GM12878 (cell line): ENCODE measurements around the gene TMEM255B. TPM values are rescaled to one million over a fixed set of nuclear protein-coding genes. Genes with fewer than 3 reads are reported as not detected.

ENCODE experiments used
- ATAC-seq: fragments of 200-7000 bp; cut with Tn5 transposase; 3 replicates; pipeline ENCODE4 v1.9.1; 2020; ENCODE audit warnings: mild to moderate bottlenecking, moderate library complexity
- BruUV-seq: library from RNA; stranded (reverse); fragments of 400-500 nt; replicated peaks from 2 replicates; lab custom pipeline; 2021; lab: Mats Ljungman, UMichigan
- CTCF ChIA-PET: fragments of 300-600 bp; sonication (Branson Sonifier 250); formaldehyde crosslinking; extraction: SDS; loops from one replicate; lab custom pipeline; 2021; ENCODE audit warnings: inconsistent platforms; lab: Yijun Ruan, JAX
- POLR2A ChIA-PET: fragments of 350-600 bp; formaldehyde crosslinking; extraction: SDS; loops from one replicate; lab custom pipeline; 2021; ENCODE audit warnings: inconsistent platforms; lab: Charles Lee
- RAD21 ChIA-PET: fragments of 300-600 bp; sonication (Branson Sonifier 250); formaldehyde crosslinking; loops from one replicate; lab custom pipeline; 2023; ENCODE audit warnings: antibody characterized with exemption; ENCODE audit not compliant: unreplicated experiment; lab: Charles Lee
- SMC1A ChIA-PET: fragments of 300-600 bp; sonication (Branson Sonifier 250); formaldehyde crosslinking; loops from one replicate; lab custom pipeline; 2023; ENCODE audit not compliant: unreplicated experiment, uncharacterized antibody; lab: Charles Lee
- DNase-seq: peaks from one replicate; pipeline ENCODE4 v3.0.0-alpha.2; 2011; ENCODE audit warnings: low read depth, low spot score
- FAIRE-seq: peaks from 3 replicates; lab custom pipeline; 2011; peaks lifted over from hg19 to GRCh38; lab: Jason Lieb, UNC
- H2AFZ ChIP-seq: 2 replicates; pipeline ENCODE4 v1.6.0; 2011; ENCODE audit warnings: low read depth, low read length, control low read depth; ENCODE audit not compliant: control insufficient read depth
- H3K27ac ChIP-seq: 2 replicates; pipeline ENCODE4 v1.5.1; 2011; ENCODE audit warnings: control low read depth; ENCODE audit not compliant: control insufficient read depth, insufficient read depth
- H3K27me3 ChIP-seq, 2 experiments: replicated peaks in 1 of 2; 2 replicates each; pipeline versions ENCODE4 v1.6.0 to v1.6.1; 2011; ENCODE audit warnings: low read length in 1 of 2; ENCODE audit not compliant: control insufficient read depth in 2 of 2, insufficient read depth in 2 of 2
- H3K36me3 ChIP-seq, 2 experiments: 2 replicates each; pipeline ENCODE4 v1.5.1; 2011; ENCODE audit warnings: low read length in 1 of 2; ENCODE audit not compliant: control insufficient read depth in 2 of 2, insufficient read depth in 2 of 2
- H3K4me1 ChIP-seq: 2 replicates; pipeline ENCODE4 v1.6.1; 2011; ENCODE audit warnings: mild to moderate bottlenecking, low read length, moderate library complexity, mixed read lengths; ENCODE audit not compliant: control insufficient read depth, insufficient read depth
- H3K4me2 ChIP-seq: 2 replicates; pipeline ENCODE4 v1.6.0; 2011; ENCODE audit warnings: control low read depth; ENCODE audit not compliant: control insufficient read depth, insufficient read depth
- H3K4me3 ChIP-seq: fragments of 200-600 bp; sonication (generic); 2 replicates; pipeline ENCODE4 v1.5.1; 2016
- H3K79me2 ChIP-seq: 2 replicates; pipeline ENCODE4 v1.6.0; 2011; ENCODE audit warnings: low read length; ENCODE audit not compliant: control insufficient read depth, insufficient read depth
- H3K9ac ChIP-seq: 2 replicates; pipeline ENCODE4 v1.8.0; 2011; ENCODE audit warnings: low read length, control low read depth, mixed read lengths; ENCODE audit not compliant: control insufficient read depth, insufficient read depth
- H3K9me3 ChIP-seq: replicated peaks from 3 replicates; pipeline ENCODE4 v1.5.1; 2011; ENCODE audit warnings: mild to moderate bottlenecking, low read length; ENCODE audit not compliant: control insufficient read depth, insufficient read depth
- H4K20me1 ChIP-seq: 2 replicates; pipeline ENCODE4 v1.6.0; 2011; ENCODE audit not compliant: control insufficient read depth, insufficient read depth
- BMI1 ChIP-seq: fragments of 450-650 bp; IDR thresholded peaks from 2 replicates; pipeline ENCODE4 v1.6.1; 2016; ENCODE audit warnings: mild to moderate bottlenecking, moderate library complexity, borderline replicate concordance
- CREB1 ChIP-seq: IDR thresholded peaks from 2 replicates; pipeline ENCODE4 v1.6.1; 2012; ENCODE audit warnings: low read depth, mild to moderate bottlenecking, inconsistent platforms
- HDAC6 ChIP-seq: fragments of 200-600 bp; sonication (generic); IDR thresholded peaks from one replicate; pipeline ENCODE4 v1.8.0; 2017; ENCODE audit warnings: antibody characterized with exemption; ENCODE audit not compliant: unreplicated experiment
- IKZF2 ChIP-seq, 2 experiments: fragments of 450-650 bp; IDR thresholded peaks; 2 replicates each; pipeline ENCODE4 v1.6.1; 2017; ENCODE audit warnings: mild to moderate bottlenecking in 2 of 2, moderate library complexity in 2 of 2
- IRF4 ChIP-seq: IDR thresholded peaks from 2 replicates; pipeline ENCODE4 v1.6.1; 2011; ENCODE audit warnings: low read depth, low read length
- MXI1 ChIP-seq: fragments of 150-350 bp; IDR thresholded peaks from 2 replicates; pipeline ENCODE4 v1.6.1; 2011; ENCODE audit warnings: low read depth, mild to moderate bottlenecking, inconsistent platforms, low read length, improper control_type of control experiment
- SIX5 ChIP-seq: IDR thresholded peaks from 2 replicates; pipeline ENCODE4 v1.6.1; 2011; ENCODE audit warnings: mild to moderate bottlenecking, low read depth, low read length, moderate library complexity; ENCODE audit not compliant: severe bottlenecking
- SPI1 ChIP-seq: IDR thresholded peaks from 2 replicates; pipeline ENCODE4 v1.6.1; 2011; ENCODE audit warnings: low read depth, mild to moderate bottlenecking, low read length, moderate library complexity, borderline replicate concordance; ENCODE audit not compliant: insufficient read depth
- WGBS: methylation state at CpG from one replicate; pipeline ENCODE4 v1.1.6; 2016; ENCODE audit warnings: low lambda C conversion rate; ENCODE audit not compliant: insufficient replicate concordance, insufficient coverage; ENCODE audit errors: missing lambda C conversion rate; 5-methylcytosine and 5-hydroxymethylcytosine counted together
- in situ Hi-C: fragments of 300-500 bp; cut with MboI; formaldehyde crosslinking; loops from 9 replicates; pipeline ENCODE4 v1.14.3; 2018; ENCODE audit warnings: mixed read lengths
- intact Hi-C: fragments of 100-400 bp; cut with micrococcal nuclease; formaldehyde crosslinking; loops from one replicate; pipeline ENCODE4 v1.14.2; 2022; ENCODE audit not compliant: unreplicated experiment
- polyA plus RNA-seq, 11 experiments: library from polyadenylated mRNA; depleted of rRNA in 4 of 11; unstranded in 6 of 11; stranded (reverse) in 5 of 11; fragments of >200 nt; fragmentation: Nextera tagmentation in 4 of 11; fragmentation: Illumina TruSeq in 1 of 11; extraction: Ambion mirVana in 4 of 11; extraction: Trizol in 1 of 11; gene quantifications; 1 replicate in 1 of 11; 2 replicates in 10 of 11; pipeline versions ENCODE4 v1.2.1 to v1.2.3, GENCODE V29; 2011 to 2016; ENCODE audit warnings: inconsistent platforms in 2 of 11, missing spikeins in 2 of 11, low read depth in 1 of 11
- total RNA-seq, 4 experiments: library from RNA; depleted of rRNA in 3 of 4; stranded (reverse); fragments of >200 nt in 3 of 4; fragmentation: Illumina TruSeq in 1 of 4; extraction: Trizol in 1 of 4; gene quantifications; 2 replicates each; pipeline versions ENCODE4 v1.2.1 to v1.2.3, GENCODE V29; 2013 to 2021
- TF ChIP-seq, protein P1 (sequence below): fragments of 450-650 bp; IDR thresholded peaks from 2 replicates; pipeline ENCODE4 v1.6.1; 2018; ENCODE audit warnings: mild to moderate bottlenecking, low read depth, moderate library complexity; ENCODE audit not compliant: partially characterized antibody
- TF ChIP-seq, protein P2 (sequence below): IDR thresholded peaks from 2 replicates; pipeline ENCODE4 v1.6.1; 2011; ENCODE audit warnings: low read depth, mild to moderate bottlenecking, low read length, moderate library complexity, borderline replicate concordance; ENCODE audit errors: extremely low read depth
- TF ChIP-seq, protein P3 (sequence below): fragments of 450-650 bp; IDR thresholded peaks from 2 replicates; pipeline ENCODE4 v1.6.1; 2016; ENCODE audit warnings: mild to moderate bottlenecking, moderate library complexity, borderline replicate concordance
- TF ChIP-seq, protein P4 (sequence below): fragments of 450-650 bp; conservative IDR thresholded peaks from 2 replicates; pipeline ENCODE4 v1.6.1; 2017; ENCODE audit warnings: mild to moderate bottlenecking, moderate library complexity

Gene TMEM255B
- total and polyA plus RNA-seq, 10 of the 15 experiments (the other 5 are each of a cell fraction or from before 2014, with no cell fraction given), result 0.04 to 0.62 (median 0.13) TPM; not detected in 3

DNA sequence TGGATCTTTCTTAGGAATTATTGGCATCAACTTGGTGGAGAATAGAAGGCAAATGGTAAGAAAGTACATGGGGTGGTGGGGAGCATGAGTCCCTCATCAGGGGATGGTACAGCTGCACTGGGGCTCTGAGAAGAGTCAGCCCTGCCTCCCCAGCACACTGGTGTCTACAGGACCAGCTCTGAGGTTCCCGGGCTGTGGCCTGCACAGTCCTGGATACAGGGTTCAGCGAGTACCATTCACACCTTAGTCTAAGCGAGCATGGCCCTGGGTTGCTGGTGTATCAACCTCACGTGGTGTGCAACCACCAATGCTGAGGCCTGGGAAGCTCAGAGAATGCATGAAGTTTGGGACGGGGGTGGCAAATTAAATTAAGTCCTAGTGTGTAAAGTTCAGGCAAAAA is 10.1 kb downstream of the TMEM255B start:
- ChIA-PET SMC1A (no interaction called here), CTCF (no interaction called here), POLR2A (no interaction called here), RAD21 (no interaction called here)
- Histone ChIP-seq H3K36me3 (no peaks in the 10 kb centered on the region), H2AFZ (no peak overlapping the region), H3K4me1 (no peaks in the 10 kb centered on the region), H3K27ac (no peak overlapping the region), H3K27me3 (no peaks in the 10 kb centered on the region; a peak in 2 of 4 replicates), H3K9me3 (no peaks in the 10 kb centered on the region), H3K4me3 (no peak overlapping the region), H3K9ac (no peak overlapping the region), H3K79me2 (no peaks in the 10 kb centered on the region), H4K20me1 (no peaks in the 10 kb centered on the region), H3K4me2 (no peak overlapping the region)
- BruUV-seq, result no TSS peak
- WGBS, result 14% methylated on average over 5 of the region's 5 CpGs
- DNase-seq (no peak), ATAC-seq (no peak), FAIRE-seq (no peak)
- in situ Hi-C loops (no loop called here), intact Hi-C loops (no loop called here)
- TF ChIP-seq SPI1 (no peak), IKZF2 (IDR thresholded peaks at IDR 0.05) (no peak), BMI1 (no peak), SIX5 (no peak), HDAC6 (no peak), MXI1 (no peak), CREB1 (no peak), IRF4 (no peak)
- TF ChIP-seq, protein P1, sequence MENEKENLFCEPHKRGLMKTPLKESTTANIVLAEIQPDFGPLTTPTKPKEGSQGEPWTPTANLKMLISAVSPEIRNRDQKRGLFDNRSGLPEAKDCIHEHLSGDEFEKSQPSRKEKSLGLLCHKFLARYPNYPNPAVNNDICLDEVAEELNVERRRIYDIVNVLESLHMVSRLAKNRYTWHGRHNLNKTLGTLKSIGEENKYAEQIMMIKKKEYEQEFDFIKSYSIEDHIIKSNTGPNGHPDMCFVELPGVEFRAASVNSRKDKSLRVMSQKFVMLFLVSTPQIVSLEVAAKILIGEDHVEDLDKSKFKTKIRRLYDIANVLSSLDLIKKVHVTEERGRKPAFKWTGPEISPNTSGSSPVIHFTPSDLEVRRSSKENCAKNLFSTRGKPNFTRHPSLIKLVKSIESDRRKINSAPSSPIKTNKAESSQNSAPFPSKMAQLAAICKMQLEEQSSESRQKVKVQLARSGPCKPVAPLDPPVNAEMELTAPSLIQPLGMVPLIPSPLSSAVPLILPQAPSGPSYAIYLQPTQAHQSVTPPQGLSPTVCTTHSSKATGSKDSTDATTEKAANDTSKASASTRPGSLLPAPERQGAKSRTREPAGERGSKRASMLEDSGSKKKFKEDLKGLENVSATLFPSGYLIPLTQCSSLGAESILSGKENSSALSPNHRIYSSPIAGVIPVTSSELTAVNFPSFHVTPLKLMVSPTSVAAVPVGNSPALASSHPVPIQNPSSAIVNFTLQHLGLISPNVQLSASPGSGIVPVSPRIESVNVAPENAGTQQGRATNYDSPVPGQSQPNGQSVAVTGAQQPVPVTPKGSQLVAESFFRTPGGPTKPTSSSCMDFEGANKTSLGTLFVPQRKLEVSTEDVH, result no peak
- TF ChIP-seq, protein P2, sequence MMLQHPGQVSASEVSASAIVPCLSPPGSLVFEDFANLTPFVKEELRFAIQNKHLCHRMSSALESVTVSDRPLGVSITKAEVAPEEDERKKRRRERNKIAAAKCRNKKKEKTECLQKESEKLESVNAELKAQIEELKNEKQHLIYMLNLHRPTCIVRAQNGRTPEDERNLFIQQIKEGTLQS, result no peak
- TF ChIP-seq, protein P3, sequence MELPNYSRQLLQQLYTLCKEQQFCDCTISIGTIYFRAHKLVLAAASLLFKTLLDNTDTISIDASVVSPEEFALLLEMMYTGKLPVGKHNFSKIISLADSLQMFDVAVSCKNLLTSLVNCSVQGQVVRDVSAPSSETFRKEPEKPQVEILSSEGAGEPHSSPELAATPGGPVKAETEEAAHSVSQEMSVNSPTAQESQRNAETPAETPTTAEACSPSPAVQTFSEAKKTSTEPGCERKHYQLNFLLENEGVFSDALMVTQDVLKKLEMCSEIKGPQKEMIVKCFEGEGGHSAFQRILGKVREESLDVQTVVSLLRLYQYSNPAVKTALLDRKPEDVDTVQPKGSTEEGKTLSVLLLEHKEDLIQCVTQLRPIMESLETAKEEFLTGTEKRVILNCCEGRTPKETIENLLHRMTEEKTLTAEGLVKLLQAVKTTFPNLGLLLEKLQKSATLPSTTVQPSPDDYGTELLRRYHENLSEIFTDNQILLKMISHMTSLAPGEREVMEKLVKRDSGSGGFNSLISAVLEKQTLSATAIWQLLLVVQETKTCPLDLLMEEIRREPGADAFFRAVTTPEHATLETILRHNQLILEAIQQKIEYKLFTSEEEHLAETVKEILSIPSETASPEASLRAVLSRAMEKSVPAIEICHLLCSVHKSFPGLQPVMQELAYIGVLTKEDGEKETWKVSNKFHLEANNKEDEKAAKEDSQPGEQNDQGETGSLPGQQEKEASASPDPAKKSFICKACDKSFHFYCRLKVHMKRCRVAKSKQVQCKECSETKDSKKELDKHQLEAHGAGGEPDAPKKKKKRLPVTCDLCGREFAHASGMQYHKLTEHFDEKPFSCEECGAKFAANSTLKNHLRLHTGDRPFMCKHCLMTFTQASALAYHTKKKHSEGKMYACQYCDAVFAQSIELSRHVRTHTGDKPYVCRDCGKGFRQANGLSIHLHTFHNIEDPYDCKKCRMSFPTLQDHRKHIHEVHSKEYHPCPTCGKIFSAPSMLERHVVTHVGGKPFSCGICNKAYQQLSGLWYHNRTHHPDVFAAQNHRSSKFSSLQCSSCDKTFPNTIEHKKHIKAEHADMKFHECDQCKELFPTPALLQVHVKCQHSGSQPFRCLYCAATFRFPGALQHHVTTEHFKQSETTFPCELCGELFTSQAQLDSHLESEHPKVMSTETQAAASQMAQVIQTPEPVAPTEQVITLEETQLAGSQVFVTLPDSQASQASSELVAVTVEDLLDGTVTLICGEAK, result no peak
- TF ChIP-seq, protein P4, sequence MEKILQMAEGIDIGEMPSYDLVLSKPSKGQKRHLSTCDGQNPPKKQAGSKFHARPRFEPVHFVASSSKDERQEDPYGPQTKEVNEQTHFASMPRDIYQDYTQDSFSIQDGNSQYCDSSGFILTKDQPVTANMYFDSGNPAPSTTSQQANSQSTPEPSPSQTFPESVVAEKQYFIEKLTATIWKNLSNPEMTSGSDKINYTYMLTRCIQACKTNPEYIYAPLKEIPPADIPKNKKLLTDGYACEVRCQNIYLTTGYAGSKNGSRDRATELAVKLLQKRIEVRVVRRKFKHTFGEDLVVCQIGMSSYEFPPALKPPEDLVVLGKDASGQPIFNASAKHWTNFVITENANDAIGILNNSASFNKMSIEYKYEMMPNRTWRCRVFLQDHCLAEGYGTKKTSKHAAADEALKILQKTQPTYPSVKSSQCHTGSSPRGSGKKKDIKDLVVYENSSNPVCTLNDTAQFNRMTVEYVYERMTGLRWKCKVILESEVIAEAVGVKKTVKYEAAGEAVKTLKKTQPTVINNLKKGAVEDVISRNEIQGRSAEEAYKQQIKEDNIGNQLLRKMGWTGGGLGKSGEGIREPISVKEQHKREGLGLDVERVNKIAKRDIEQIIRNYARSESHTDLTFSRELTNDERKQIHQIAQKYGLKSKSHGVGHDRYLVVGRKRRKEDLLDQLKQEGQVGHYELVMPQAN, result no peak
